Neural progenitor cell (in vitro differentiated cells): ENCODE data around the gene SND1. TPM values are rescaled to one million over a fixed set of nuclear protein-coding genes. Genes with fewer than 3 reads are reported as not detected.
"Not testable (repeated sequence)": the region's sequence is repeated elsewhere in the genome, so short reads cannot be mapped to it uniquely, and the experiment has no call there.

ENCODE experiments used
- DNase-seq: peaks from one replicate; pipeline ENCODE4 v3.0.0-alpha.2; 2016; ENCODE audit warnings: low spot score
- H2AFZ ChIP-seq: fragments of 200-600 bp; sonication (generic); replicated peaks from 2 replicates; pipeline ENCODE4 v1.6.1; 2016; ENCODE audit warnings: antibody characterized with exemption
- H3F3A ChIP-seq: fragments of 200-600 bp; sonication (generic); 2 replicates; pipeline ENCODE4 v1.6.1; 2016; ENCODE audit warnings: antibody characterized with exemption, low read depth
- H3K27ac ChIP-seq: fragments of 200-600 bp; sonication (generic); 2 replicates; pipeline ENCODE4 v1.5.1; 2016; ENCODE audit warnings: mild to moderate bottlenecking
- H3K27me3 ChIP-seq: fragments of 200-600 bp; sonication (generic); 2 replicates; pipeline ENCODE4 v1.6.1; 2016; ENCODE audit warnings: mild to moderate bottlenecking, moderate library complexity
- H3K36me3 ChIP-seq: fragments of 200-600 bp; sonication (generic); 2 replicates; pipeline ENCODE4 v1.5.1; 2016
- H3K4me1 ChIP-seq: fragments of 200-600 bp; sonication (generic); 2 replicates; pipeline ENCODE4 v1.6.1; 2016; ENCODE audit warnings: mixed run types
- H3K4me2 ChIP-seq: fragments of 200-600 bp; sonication (generic); 2 replicates; pipeline ENCODE4 v1.6.1; 2016
- H3K4me3 ChIP-seq: fragments of 200-600 bp; sonication (generic); 2 replicates; pipeline ENCODE4 v1.5.1; 2016
- H3K79me2 ChIP-seq: fragments of 200-600 bp; sonication (generic); 2 replicates; pipeline ENCODE4 v1.6.1; 2016; ENCODE audit warnings: low read depth
- H3K9ac ChIP-seq: fragments of 200-600 bp; sonication (generic); 2 replicates; pipeline ENCODE4 v1.6.1; 2016
- H3K9me3 ChIP-seq: fragments of 200-600 bp; sonication (generic); 2 replicates; pipeline ENCODE4 v1.5.1; 2016; ENCODE audit warnings: low read depth
- H4K20me1 ChIP-seq: fragments of 200-600 bp; sonication (generic); 2 replicates; pipeline ENCODE4 v1.6.1; 2016; ENCODE audit warnings: low read depth
- H3K27ac Mint-ChIP-seq: 3 replicates; pipeline ENCODE4 v1.8.0; 2021; ENCODE audit warnings: mixed read lengths
- H3K27me3 Mint-ChIP-seq: 2 replicates; pipeline ENCODE4 v1.8.0; 2022; ENCODE audit warnings: low read depth, mild to moderate bottlenecking, inconsistent platforms, moderate library complexity, mixed read lengths; ENCODE audit not compliant: insufficient read depth
- H3K36me3 Mint-ChIP-seq: 3 replicates; pipeline ENCODE4 v1.8.0; 2021; ENCODE audit warnings: mixed read lengths
- H3K4me1 Mint-ChIP-seq: 3 replicates; pipeline ENCODE4 v1.8.0; 2021; ENCODE audit warnings: mixed read lengths
- H3K4me3 Mint-ChIP-seq: 3 replicates; pipeline ENCODE4 v1.8.0; 2021; ENCODE audit warnings: mild to moderate bottlenecking, moderate library complexity, mixed read lengths
- H3K9me3 Mint-ChIP-seq: 3 replicates; pipeline ENCODE4 v1.8.0; 2020; ENCODE audit warnings: mixed read lengths
- CTCF ChIP-seq: fragments of 200-600 bp; sonication (generic); IDR thresholded peaks from 2 replicates; pipeline ENCODE4 v1.5.1; 2017; ENCODE audit warnings: antibody characterized with exemption, mild to moderate bottlenecking
- EZH2 ChIP-seq: fragments of 200-600 bp; sonication (generic); IDR thresholded peaks from 2 replicates; pipeline ENCODE4 v1.6.1; 2017; ENCODE audit warnings: antibody characterized with exemption, mild to moderate bottlenecking, moderate library complexity
- EZH2phosphoT487 ChIP-seq: fragments of 200-600 bp; sonication (generic); IDR thresholded peaks from 2 replicates; pipeline ENCODE4 v1.6.1; 2017; ENCODE audit warnings: antibody characterized with exemption
- total RNA-seq: library from RNA; depleted of rRNA; stranded (reverse); fragments of >200 nt; gene quantifications from 2 replicates; pipeline ENCODE4 v1.2.3, GENCODE V29; 2015; ENCODE audit warnings: low replicate concordance

The SND1 gene
- total RNA-seq, 1 donor from 2014 or later = 154 TPM

DNA sequence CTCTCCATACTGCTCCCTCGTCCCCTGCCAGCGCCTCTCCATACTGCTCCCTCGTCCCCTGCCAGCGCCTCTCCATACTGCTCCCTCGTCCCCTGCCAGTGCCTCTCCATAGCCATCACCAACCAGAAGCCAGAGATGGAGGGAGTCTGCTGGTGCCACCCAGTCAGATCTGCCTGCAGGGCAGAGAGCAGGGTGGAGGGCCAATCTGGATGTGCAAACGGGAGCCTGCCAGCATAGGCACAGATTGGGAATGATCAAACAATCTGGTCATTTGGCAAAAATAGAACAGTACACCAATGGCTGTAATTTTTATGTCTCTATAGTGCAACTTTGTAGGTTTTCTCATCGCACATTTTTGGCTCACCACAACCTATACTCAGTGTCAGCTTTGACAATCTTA lies 456.1 kb downstream of the SND1 start:
- H3K4me3 ChIP-seq = no peak overlapping the region
- H3K4me3 Mint-ChIP-seq = no peak overlapping the region
- no peak overlapping the region for H2AFZ ChIP-seq
- peaks cover 3% of the 10 kb centered on the region for H3K4me1 Mint-ChIP-seq
- H3K79me2 ChIP-seq = no peaks in the 10 kb centered on the region
- H3K27ac ChIP-seq = no peak overlapping the region
- H3K27me3 ChIP-seq = peaks cover 33% of the 10 kb centered on the region
- H3K9me3 Mint-ChIP-seq = peaks cover 6% of the 10 kb centered on the region
- H3K9ac ChIP-seq = no peak overlapping the region
- no peaks in the 10 kb centered on the region for H3K36me3 Mint-ChIP-seq
- no peaks in the 10 kb centered on the region for H3K36me3 ChIP-seq
- DNase-seq = no peak
- H3K9me3 ChIP-seq = no peaks in the 10 kb centered on the region
- no peaks in the 10 kb centered on the region for H3F3A ChIP-seq
- H3K27me3 Mint-ChIP-seq = peaks cover 9% of the 10 kb centered on the region
- H3K27ac Mint-ChIP-seq = no peak overlapping the region
- H4K20me1 ChIP-seq = no peaks in the 10 kb centered on the region
- no peak overlapping the region for H3K4me2 ChIP-seq
- TF ChIP-seq CTCF = no peak
- H3K4me1 ChIP-seq = no peaks in the 10 kb centered on the region

GRCh38 chr7:128108641-128109423 lies 456.8 kb downstream of the SND1 start:
- Histone ChIP-seq H3F3A (no peaks in the 10 kb centered on the region), H3K36me3 (no peaks in the 10 kb centered on the region), H4K20me1 (no peaks in the 10 kb centered on the region), H2AFZ (no peak overlapping the region), H3K9ac (no peak overlapping the region), H3K4me2 (no peak overlapping the region), H3K79me2 (no peaks in the 10 kb centered on the region), H3K4me3 (no peak overlapping the region), H3K27me3 (peaks cover 26% of the 10 kb centered on the region), H3K9me3 (no peaks in the 10 kb centered on the region), H3K27ac (no peak overlapping the region), H3K4me1 (no peaks in the 10 kb centered on the region)
- no peak overlapping the region for H3K27ac Mint-ChIP-seq
- H3K27me3 Mint-ChIP-seq = peaks cover 9% of the 10 kb centered on the region
- no peak overlapping the region for H3K4me3 Mint-ChIP-seq
- H3K4me1 Mint-ChIP-seq = peaks cover 3% of the 10 kb centered on the region
- TF ChIP-seq CTCF (no peak), EZH2phosphoT487 (no peak), EZH2 (no peak)
- no peaks in the 10 kb centered on the region for H3K36me3 Mint-ChIP-seq
- H3K9me3 Mint-ChIP-seq = peaks cover 6% of the 10 kb centered on the region
- no peak for DNase-seq

GRCh38 chr7:128109424-128109969 lies 457.5 kb downstream of the SND1 start:
- not testable (repeated sequence) for H3K27me3 Mint-ChIP-seq, DNase-seq, H3K36me3 Mint-ChIP-seq, H3K9me3 ChIP-seq, H3K9ac ChIP-seq, H3K9me3 Mint-ChIP-seq, H3K4me3 ChIP-seq, H3K79me2 ChIP-seq, H3K4me1 Mint-ChIP-seq, H3F3A ChIP-seq, H3K27ac Mint-ChIP-seq, H3K4me1 ChIP-seq, H3K4me3 Mint-ChIP-seq, H3K27ac ChIP-seq, H3K4me2 ChIP-seq, H4K20me1 ChIP-seq, H2AFZ ChIP-seq, H3K36me3 ChIP-seq
- peaks cover 20% of the 10 kb centered on the region for H3K27me3 ChIP-seq
- peak; percentile 6 for TF ChIP-seq CTCF
